Measurements from ENCODE around the gene IZUMO4.
"Not testable (repeated sequence)": the region's sequence is repeated elsewhere in the genome, so short reads cannot be mapped to it uniquely, and the experiment has no call there.

- TF ChIP-seq EZH2 (IDR thresholded peaks at IDR 0.05; ENCODE audit: borderline replicate concordance, low read depth, low read length, severe bottlenecking); CTCF (IDR thresholded peaks at IDR 0.05; ENCODE audit: borderline replicate concordance, extremely low read depth, low read length, poor library complexity, severe bottlenecking): not testable (repeated sequence)
Measured at GRCh38 chr19:2091926-2092525, 4.7 kb upstream of the IZUMO4 start.
